ENCODE measurements around the gene CD300H. TPM values are rescaled to one million over a fixed set of nuclear protein-coding genes. Genes with fewer than 3 reads are reported as not detected.

CD300H gene
- total and polyA plus RNA-seq, 7 donors = not detected

DNA sequence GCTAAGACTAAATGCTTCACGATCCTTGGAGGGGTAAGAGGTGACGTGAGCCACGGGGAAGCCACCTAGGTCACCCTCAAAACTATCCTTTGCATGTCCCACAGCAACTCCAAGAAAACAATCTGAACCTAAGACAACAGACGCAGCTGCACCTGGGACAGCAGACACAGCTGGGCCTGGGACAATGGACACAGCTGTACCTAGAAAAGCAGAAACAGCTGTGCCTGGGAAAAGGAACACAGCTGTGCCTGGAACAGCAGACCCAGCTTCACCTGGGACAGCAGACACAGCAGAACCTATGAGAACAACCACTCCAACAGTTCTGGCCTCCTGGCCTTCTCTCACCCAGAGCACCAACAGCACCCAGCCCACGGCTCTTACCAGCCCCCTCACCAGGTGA lies 36.4 kb upstream of the CD300H start:
- Histone ChIP-seq H3K9me3 (no peaks in the 10 kb centered on the region), H3K27me3 (ENCODE audit: insufficient read depth in 3 of 3, low read length in 2 of 3) (peaks cover 0 to 8% (median 0%) of the 10 kb centered on the region in 3 donors), H3K36me3 (ENCODE audit: insufficient read depth in 1 of 2, low read depth in 1 of 2) (no peaks in the 10 kb centered on the region), H3K4me3 (no peak overlapping the region), H3K4me1 (no peaks in the 10 kb centered on the region), H3K27ac (no peak overlapping the region)
- DNase-seq (no peak), ATAC-seq (no peak)
- intact Hi-C loops (cut with DNase I) = loop anchor here in 1 of 2 donors (5.0 kb wide), 1 partner anchor 236 kb away; the partner anchor contains the start of gene GPR142
- TF ChIP-seq, protein P1, sequence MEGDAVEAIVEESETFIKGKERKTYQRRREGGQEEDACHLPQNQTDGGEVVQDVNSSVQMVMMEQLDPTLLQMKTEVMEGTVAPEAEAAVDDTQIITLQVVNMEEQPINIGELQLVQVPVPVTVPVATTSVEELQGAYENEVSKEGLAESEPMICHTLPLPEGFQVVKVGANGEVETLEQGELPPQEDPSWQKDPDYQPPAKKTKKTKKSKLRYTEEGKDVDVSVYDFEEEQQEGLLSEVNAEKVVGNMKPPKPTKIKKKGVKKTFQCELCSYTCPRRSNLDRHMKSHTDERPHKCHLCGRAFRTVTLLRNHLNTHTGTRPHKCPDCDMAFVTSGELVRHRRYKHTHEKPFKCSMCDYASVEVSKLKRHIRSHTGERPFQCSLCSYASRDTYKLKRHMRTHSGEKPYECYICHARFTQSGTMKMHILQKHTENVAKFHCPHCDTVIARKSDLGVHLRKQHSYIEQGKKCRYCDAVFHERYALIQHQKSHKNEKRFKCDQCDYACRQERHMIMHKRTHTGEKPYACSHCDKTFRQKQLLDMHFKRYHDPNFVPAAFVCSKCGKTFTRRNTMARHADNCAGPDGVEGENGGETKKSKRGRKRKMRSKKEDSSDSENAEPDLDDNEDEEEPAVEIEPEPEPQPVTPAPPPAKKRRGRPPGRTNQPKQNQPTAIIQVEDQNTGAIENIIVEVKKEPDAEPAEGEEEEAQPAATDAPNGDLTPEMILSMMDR (IDR thresholded peaks at IDR 0.05) = no peak
- 70 to 77% (median 72%) methylated on average over 5 of the region's 5 CpGs for WGBS, 3 donors

DNA sequence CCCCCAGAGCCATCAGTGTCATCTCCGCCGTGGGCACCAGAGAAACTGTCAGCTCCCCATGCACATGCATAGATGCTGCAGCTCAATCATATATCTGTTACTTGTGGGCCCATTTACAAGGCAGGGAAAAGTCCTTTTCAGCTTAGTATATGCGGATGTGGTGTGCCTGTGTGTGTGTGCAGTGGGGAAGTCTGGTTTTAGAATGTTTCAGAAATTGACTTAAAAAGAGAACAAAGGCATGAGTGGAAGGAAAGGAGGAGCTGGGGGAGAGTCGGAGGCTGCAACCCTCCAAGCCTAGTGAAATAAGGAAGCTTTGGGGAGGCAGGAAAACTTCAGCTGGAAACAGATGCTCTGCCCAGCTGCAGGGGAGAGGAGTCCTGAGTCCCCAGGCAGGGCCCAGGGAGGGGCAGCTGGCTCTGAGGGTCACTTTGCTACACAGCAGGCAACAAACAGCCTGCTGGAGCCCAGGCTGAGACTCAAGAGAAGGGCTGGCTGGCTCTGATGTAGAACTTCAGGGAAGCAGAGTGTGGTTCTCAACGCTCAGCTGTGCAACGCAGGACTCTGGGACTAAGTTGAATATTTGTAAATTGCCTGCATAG lies 35.8 kb upstream of the CD300H start:
- Histone ChIP-seq H3K9me3 (no peaks in the 10 kb centered on the region), H3K36me3 (ENCODE audit: insufficient read depth in 1 of 2, low read depth in 1 of 2) (no peaks in the 10 kb centered on the region), H3K27ac (no peak overlapping the region), H3K4me3 (no peak overlapping the region), H3K27me3 (ENCODE audit: insufficient read depth in 3 of 3, low read length in 2 of 3) (peaks cover 0 to 9% (median 0%) of the 10 kb centered on the region in 3 donors), H3K4me1 (no peaks in the 10 kb centered on the region)
- WGBS, 3 donors = 51 to 57% (median 56%) methylated on average over 6 of the region's 6 CpGs
- intact Hi-C loops (cut with DNase I) = loop anchor here in 1 of 2 donors (5.0 kb wide), 1 partner anchor 236 kb away; the partner anchor contains the start of gene GPR142
- ATAC-seq (no peak), DNase-seq (no peak)
- TF ChIP-seq, protein P1 (IDR thresholded peaks at IDR 0.05) = no peak

DNA sequence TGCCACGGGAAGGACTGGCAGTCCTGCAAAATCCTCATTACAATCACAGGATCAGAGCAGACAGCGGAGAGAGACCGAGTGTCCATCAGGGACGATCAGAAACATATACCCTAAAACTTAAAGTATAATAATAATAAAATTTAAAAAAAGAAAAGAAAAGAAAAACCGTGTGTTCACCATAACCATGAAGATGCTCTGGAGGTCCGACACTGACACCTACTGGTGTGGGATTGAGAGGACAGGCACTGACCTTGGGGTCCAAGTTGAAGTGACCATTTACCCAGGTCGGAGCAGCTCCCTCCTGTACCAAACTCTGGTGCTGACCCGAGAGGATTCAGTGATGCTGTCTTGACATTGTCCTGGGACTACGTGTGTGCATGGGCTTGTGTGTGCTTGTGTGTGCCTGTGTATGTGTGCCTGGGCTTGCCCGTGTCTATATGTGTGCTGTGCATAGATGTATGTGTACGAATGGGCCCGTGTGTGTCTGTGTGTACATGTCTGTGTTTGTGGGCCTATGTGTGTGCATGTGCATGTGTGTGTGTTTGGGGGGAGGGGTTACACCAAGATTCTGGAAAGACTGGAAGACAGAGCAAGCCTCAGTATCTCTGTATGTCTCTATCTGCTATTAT lies 34.7 kb upstream of the CD300H start:
- DNase-seq = no peak
- ATAC-seq = peak; percentile 53 to 71 (median 65)
- no peak overlapping the region for H3K4me3 ChIP-seq
- no peak overlapping the region for H3K27ac ChIP-seq
- H3K9me3 ChIP-seq = no peaks in the 10 kb centered on the region
- TF ChIP-seq, protein P1 (IDR thresholded peaks at IDR 0.05) = peak; percentile 64
- no peaks in the 10 kb centered on the region for H3K36me3 ChIP-seq (ENCODE audit: insufficient read depth in 1 of 2, low read depth in 1 of 2)
- peaks cover 0 to 9% (median 0%) of the 10 kb centered on the region in 3 donors for H3K27me3 ChIP-seq (ENCODE audit: insufficient read depth in 3 of 3, low read length in 2 of 3)
- 47 to 52% (median 47%) methylated on average over 12 of the region's 12 CpGs for WGBS, 3 donors
- intact Hi-C loops (cut with DNase I) = loop anchor here in 1 of 2 donors (5.0 kb wide), 1 partner anchor 235 kb away; the partner anchor contains the start of gene GPR142
- H3K4me1 ChIP-seq = no peaks in the 10 kb centered on the region

DNA sequence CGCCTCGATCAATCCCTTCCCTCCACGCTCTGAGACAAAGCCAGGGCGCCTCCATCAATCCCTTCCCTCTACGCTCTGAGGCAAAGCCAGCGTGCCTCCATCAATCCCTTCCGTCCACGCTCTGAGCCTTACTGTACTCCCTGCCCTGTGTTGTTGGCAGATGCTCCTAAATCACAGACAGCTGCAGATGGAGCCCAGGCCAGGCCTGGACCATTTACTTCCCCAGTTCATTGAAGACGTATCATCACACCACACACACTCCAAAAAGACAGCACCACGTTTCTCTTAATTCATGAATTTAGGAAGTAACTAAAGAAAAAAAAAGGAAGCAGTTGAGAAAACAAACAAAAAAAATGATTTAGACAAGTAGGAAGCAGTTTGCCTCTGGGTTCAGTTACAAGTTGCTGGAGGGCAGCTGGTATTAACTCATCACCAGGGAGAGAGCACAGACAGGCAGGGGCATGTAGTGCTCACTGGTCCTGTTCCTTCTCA lies 32.2 kb upstream of the CD300H start:
- DNase-seq (no peak), ATAC-seq (no peak)
- Histone ChIP-seq H3K4me1 (no peaks in the 10 kb centered on the region), H3K4me3 (no peak overlapping the region), H3K9me3 (no peaks in the 10 kb centered on the region), H3K27ac (no peak overlapping the region), H3K27me3 (ENCODE audit: insufficient read depth in 3 of 3, low read length in 2 of 3) (peaks cover 0 to 9% (median 0%) of the 10 kb centered on the region in 3 donors), H3K36me3 (ENCODE audit: insufficient read depth in 1 of 2, low read depth in 1 of 2) (no peaks in the 10 kb centered on the region)
- TF ChIP-seq, protein P1 (IDR thresholded peaks at IDR 0.05) = no peak
- WGBS, 3 donors = 20 to 26% (median 22%) methylated on average over 10 of the region's 10 CpGs
- intact Hi-C loops (cut with DNase I) = no loop called here

Data from psoas muscle (tissue), 8 donors.